Neuron (in vitro differentiated cells): ENCODE measurements around the gene GNB2.

Source experiments
- H2AFZ ChIP-seq: one replicate; pipeline ENCODE4 v1.6.1; 2013; ENCODE audit warnings: low read depth, mild to moderate bottlenecking, inconsistent platforms, low read length, moderate library complexity
- H3K27me3 ChIP-seq: one replicate; pipeline ENCODE4 v1.6.1; 2013; ENCODE audit warnings: low read length; ENCODE audit not compliant: insufficient read depth
- H3K36me3 ChIP-seq: one replicate; pipeline ENCODE4 v1.6.1; 2013; ENCODE audit warnings: low read length; ENCODE audit not compliant: insufficient read depth
- H3K4me1 ChIP-seq: one replicate; pipeline ENCODE4 v1.6.1; 2013; ENCODE audit warnings: low read length; ENCODE audit not compliant: insufficient read depth
- H3K4me3 ChIP-seq: 2 replicates; pipeline ENCODE4 v1.5.1; 2013; ENCODE audit warnings: mild to moderate bottlenecking, low read length, moderate library complexity
- H3K9me3 ChIP-seq: one replicate; pipeline ENCODE4 v1.6.1; 2013; ENCODE audit warnings: low read length

GNB2 gene

GRCh38 chr7:100673302-100673941, at the start of gene GNB2:
Gene GNB2 (plus strand): TSS chr7:100673740. CDS start chr7:100676266, 2,526 bp downstream.
- Histone ChIP-seq H3K9me3 (no peaks in the 10 kb centered on the region), H3K36me3 (peaks cover 19% of the 10 kb centered on the region), H3K4me1 (peaks cover 6% of the 10 kb centered on the region), H3K27me3 (no peaks in the 10 kb centered on the region), H3K4me3 (peak within 1 kb of the TSS; percentile 97), H2AFZ (peak within 1 kb of the TSS; percentile 18)

GRCh38 chr7:100623951-100624824, 49.4 kb upstream of the GNB2 start:
- Histone ChIP-seq H3K4me1 (peaks cover 6% of the 10 kb centered on the region), H3K27me3 (no peaks in the 10 kb centered on the region), H3K4me3 (no peak overlapping the region), H3K9me3 (no peaks in the 10 kb centered on the region), H2AFZ (no peak overlapping the region), H3K36me3 (no peaks in the 10 kb centered on the region)

- H3K9me3 ChIP-seq = no peaks in the 10 kb centered on the region
- peak overlapping the region; percentile 21 for H3K4me3 ChIP-seq
- no peak overlapping the region for H2AFZ ChIP-seq
- no peaks in the 10 kb centered on the region for H3K36me3 ChIP-seq
- H3K4me1 ChIP-seq = peaks cover 6% of the 10 kb centered on the region
- no peaks in the 10 kb centered on the region for H3K27me3 ChIP-seq
These were observed 47.5 kb upstream of the GNB2 start for GRCh38 chr7:100626055-100626454.

- peaks cover 2% of the 10 kb centered on the region for H3K27me3 ChIP-seq
- peak overlapping the region; percentile 62 for H2AFZ ChIP-seq
- peak overlapping the region; percentile 34 for H3K4me3 ChIP-seq
- H3K4me1 ChIP-seq = peaks cover 6% of the 10 kb centered on the region
- no peaks in the 10 kb centered on the region for H3K36me3 ChIP-seq
- H3K9me3 ChIP-seq = no peaks in the 10 kb centered on the region
These were observed 46.9 kb upstream of the GNB2 start for GRCh38 chr7:100626530-100627237.

GRCh38 chr7:100627238-100627549, 46.3 kb upstream of the GNB2 start:
- Histone ChIP-seq H2AFZ (no peak overlapping the region), H3K4me3 (peak overlapping the region; percentile 34), H3K36me3 (no peaks in the 10 kb centered on the region), H3K9me3 (no peaks in the 10 kb centered on the region), H3K4me1 (peaks cover 6% of the 10 kb centered on the region), H3K27me3 (peaks cover 7% of the 10 kb centered on the region)

- H3K9me3 ChIP-seq = no peaks in the 10 kb centered on the region
- peaks cover 16% of the 10 kb centered on the region for H3K27me3 ChIP-seq
- H2AFZ ChIP-seq = no peak overlapping the region
- H3K36me3 ChIP-seq = no peaks in the 10 kb centered on the region
- H3K4me3 ChIP-seq = no peak overlapping the region
- peaks cover 6% of the 10 kb centered on the region for H3K4me1 ChIP-seq
These were observed 44.3 kb upstream of the GNB2 start for GRCh38 chr7:100629117-100629716.

- Histone ChIP-seq H3K9me3 (no peaks in the 10 kb centered on the region), H3K4me1 (peaks cover 6% of the 10 kb centered on the region), H3K4me3 (no peak overlapping the region), H2AFZ (no peak overlapping the region), H3K36me3 (no peaks in the 10 kb centered on the region), H3K27me3 (peaks cover 16% of the 10 kb centered on the region)
These were observed 43.5 kb upstream of the GNB2 start for GRCh38 chr7:100630066-100630465.

- no peaks in the 10 kb centered on the region for H3K4me1 ChIP-seq
- no peaks in the 10 kb centered on the region for H3K9me3 ChIP-seq
- H2AFZ ChIP-seq = no peak overlapping the region
- H3K27me3 ChIP-seq = peaks cover 16% of the 10 kb centered on the region
- H3K36me3 ChIP-seq = no peaks in the 10 kb centered on the region
- H3K4me3 ChIP-seq = peak overlapping the region; percentile 28
These were observed 40.4 kb upstream of the GNB2 start for GRCh38 chr7:100632951-100633717.

- no peak overlapping the region for H2AFZ ChIP-seq
- no peak overlapping the region for H3K4me3 ChIP-seq
- H3K27me3 ChIP-seq = no peaks in the 10 kb centered on the region
- H3K36me3 ChIP-seq = no peaks in the 10 kb centered on the region
- H3K4me1 ChIP-seq = peaks cover 4% of the 10 kb centered on the region
- no peaks in the 10 kb centered on the region for H3K9me3 ChIP-seq
These were observed 33.5 kb upstream of the GNB2 start for GRCh38 chr7:100639995-100640516.

GRCh38 chr7:100640517-100641440, 32.8 kb upstream of the GNB2 start:
- Histone ChIP-seq H3K36me3 (no peaks in the 10 kb centered on the region), H3K27me3 (no peaks in the 10 kb centered on the region), H3K9me3 (no peaks in the 10 kb centered on the region), H3K4me3 (no peak overlapping the region), H2AFZ (no peak overlapping the region), H3K4me1 (peaks cover 4% of the 10 kb centered on the region)

- peaks cover 4% of the 10 kb centered on the region for H3K4me1 ChIP-seq
- H3K36me3 ChIP-seq = no peaks in the 10 kb centered on the region
- no peaks in the 10 kb centered on the region for H3K9me3 ChIP-seq
- no peaks in the 10 kb centered on the region for H3K27me3 ChIP-seq
- no peak within 1 kb of the TSS for H2AFZ ChIP-seq
- no peak within 1 kb of the TSS for H3K4me3 ChIP-seq
These were observed 32.1 kb upstream of the GNB2 start, which contains the start of gene TFR2 for GRCh38 chr7:100641463-100641859. Gene TFR2 (minus strand): TSS chr7:100641552. CDS start chr7:100641509, 43 bp downstream.
